RCC 7860 (cell line): ENCODE results near the gene PAXX.
A peak's percentile ranks its signal among the peaks of the same experiment; 100 is the strongest.
"Not testable (repeated sequence)": the region's sequence is repeated elsewhere in the genome, so short reads cannot be mapped to it uniquely, and the experiment has no call there.

Source experiments
- DNase-seq: peaks from one replicate; pipeline ENCODE4 v3.0.0-alpha.2; 2015; ENCODE audit warnings: low spot score
- FAIRE-seq: peaks from 2 replicates; lab custom pipeline; 2012; peaks lifted over from hg19 to GRCh38; lab: Jason Lieb, UNC

Gene PAXX

GRCh38 chr9:137029058-137029936 is 37.1 kb downstream of the PAXX start:
- no peak for FAIRE-seq
- peak; percentile 55 for DNase-seq

DNA sequence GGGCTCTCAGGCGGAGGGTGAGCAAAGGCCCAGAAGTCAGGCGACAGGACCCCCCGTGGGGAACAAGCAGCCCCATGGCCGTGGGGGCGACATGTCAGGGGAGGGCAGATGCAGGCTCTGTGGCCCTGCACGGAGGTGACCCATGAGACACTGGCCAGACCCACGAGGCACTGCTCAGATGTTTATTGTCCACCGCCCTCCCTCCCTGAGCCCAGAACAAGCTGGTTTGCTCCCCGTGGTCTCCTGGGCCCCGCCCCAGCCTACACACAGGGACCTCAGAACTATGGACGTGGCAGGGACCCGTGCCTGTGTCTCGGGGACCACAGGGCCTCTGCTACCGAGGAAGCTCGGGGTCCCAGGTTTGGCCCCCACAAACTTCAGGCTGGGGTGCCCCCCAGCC is 37.8 kb downstream of the PAXX start:
- FAIRE-seq (no peak), DNase-seq (no peak)

DNA sequence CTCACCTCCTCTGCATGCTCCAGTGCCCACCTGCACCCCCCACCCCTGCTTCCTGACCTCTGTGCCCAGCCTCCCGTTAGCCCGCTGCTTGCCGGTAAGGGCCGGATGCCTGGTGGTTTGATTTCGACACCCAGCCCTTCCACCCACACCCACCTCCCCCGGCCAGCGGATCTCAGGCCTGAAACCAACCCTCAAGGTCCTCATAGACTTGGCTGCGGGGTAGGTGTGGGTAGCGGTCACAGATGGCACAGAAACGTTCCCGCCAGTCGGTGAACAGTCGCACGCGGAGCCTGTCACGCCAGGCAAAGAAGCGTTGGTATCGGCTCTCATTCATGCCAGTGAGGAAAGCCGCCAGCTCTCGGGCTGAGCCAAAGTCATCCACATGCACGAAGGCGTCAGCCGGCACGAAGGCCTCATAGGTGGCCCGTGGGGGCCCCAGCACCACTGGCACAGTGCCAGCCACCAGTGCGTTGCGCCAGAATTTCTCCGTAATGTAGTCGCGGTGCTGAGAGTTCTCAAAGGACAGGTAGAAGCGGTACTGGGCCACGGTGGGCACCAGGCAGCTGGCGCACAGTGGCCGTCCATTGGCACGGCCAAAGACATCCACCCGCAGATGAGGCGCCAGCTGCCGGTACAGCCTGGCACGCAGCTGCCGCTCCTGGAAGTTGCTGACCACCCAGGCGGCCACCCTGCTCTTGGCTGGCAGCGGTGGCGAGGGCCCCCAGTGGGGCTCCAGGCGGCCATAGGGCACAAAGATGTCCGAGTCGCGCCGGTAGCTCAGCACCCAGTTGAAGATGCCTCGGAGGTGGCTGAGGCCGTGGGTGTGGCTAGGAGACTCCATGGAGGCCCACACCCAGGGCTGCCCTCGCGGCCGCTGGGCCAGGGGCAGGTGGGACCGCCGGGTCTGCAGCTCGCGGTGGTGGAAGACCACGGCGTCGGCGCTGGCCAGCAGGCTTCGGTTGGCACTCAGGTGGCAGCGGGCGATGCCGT is 38.6 kb downstream of the PAXX start:
- DNase-seq, result peak; percentile 7
- FAIRE-seq, result no peak

DNA sequence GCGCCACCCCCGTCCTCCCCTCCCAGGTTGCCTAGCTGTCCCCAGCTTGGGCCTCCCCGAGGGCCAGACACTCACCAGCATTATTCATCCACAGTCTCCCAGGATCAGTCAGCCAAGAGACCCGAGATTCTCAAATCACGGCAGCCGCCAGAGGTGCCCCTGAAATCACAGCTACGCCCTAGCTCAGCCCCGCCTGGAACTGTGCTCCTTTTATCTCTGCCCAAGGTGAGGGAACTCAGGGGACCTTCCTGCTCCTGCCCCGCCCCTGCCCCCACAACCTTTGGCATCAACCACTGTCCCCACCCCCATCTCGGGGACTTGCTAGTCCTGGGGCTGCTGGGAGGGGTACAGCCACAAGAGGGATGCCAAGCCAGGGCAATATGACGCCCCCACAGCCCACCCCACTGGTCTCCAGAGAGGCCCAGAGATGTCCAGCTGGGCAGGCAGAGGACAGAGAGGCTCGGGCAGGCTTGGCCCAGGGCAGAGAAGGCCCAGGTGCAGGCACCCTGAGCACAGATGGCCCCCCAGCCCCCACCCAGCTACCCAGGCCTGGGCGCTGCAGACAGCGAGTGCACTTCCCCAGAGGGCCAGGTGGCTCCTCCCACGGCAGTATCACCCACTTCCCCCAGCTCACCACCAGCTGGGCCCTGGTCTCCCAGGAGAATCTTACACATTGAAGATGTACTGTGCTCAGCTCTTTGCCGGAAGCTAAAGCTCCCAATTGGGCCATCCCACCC is 39.9 kb downstream of the PAXX start, which contains the start of gene FUT7:
Gene FUT7 (minus strand): TSS at position 185 of the 737 bp plus-strand sequence. CDS start 97 bp downstream, at position 88.
- FAIRE-seq, result no peak
- no peak for DNase-seq

DNA sequence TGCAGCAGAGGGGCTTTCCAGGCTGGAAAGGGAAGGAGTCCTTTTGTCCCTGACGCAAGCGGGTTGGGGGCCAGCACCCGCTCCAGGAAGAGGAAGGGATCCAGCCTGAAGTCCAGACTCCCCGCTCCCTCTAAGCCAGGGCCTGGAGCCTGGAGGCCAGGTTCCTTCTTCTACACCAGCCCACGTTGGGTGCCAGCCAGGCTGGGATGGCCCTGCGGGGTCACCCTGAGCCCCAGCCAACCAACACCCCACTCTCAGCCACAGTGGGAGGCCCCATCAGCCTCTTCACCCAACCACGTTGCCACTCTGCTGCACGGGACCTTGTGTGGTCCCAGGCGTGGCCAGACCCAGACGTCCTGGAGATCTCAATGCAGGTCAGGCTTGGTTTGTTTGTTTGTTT is 40.6 kb downstream of the PAXX start:
- no peak for DNase-seq
- FAIRE-seq, result no peak

DNA sequence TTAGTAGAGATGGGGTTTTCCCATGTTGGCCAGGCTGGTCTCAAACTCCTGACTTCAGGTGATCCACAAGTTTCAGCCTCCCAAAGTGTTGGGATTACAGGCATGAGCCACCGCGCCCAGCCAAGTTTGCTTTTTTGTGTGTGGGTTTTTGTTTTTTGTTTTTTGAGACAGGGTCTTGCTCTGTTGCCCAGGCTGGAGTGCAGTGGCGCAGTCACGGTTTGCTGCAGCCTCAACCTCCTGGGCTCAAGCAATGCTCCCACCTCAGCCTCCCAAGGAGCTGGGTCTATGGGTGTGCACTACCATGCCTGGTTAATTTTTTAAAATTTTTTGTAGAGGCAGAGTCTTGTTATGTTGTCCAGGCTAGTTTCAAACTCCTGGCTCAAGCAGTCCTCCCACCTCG is 41.3 kb downstream of the PAXX start:
- DNase-seq, FAIRE-seq: not testable (repeated sequence)

DNA sequence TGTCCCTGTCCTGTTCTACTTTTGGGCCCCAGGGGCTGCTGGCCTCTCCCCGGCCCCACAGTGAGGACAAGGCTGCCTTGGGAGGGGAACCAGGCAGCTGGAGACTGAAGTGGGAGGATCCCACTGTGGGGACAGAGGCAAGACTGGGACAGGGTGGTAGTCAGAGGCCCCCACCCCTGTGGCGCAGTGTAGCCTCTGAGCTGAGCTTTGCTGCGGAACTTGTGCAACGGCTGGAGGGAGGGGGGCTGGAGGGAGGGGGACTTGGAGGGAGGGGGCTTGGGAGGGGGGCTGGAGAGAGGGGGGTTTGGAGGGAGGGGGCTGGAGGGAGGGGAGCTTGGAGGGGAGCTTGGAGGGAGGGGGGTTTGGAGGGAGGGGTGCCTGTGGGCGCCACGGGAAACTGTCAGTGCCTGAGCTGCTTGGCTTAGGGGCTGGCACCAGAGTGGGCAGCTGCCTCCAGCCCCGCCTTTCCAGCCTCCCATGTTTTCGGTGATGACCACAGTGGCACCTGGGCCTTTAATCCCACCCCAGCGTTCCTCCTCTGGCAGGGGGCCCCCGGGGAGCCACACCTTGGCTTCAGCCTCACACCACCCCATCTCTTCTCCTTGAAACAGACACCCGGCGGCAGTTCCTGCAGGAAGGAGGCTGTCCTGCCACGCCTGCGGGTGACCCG is 42.0 kb downstream of the PAXX start:
- FAIRE-seq (no peak), DNase-seq (no peak)

DNA sequence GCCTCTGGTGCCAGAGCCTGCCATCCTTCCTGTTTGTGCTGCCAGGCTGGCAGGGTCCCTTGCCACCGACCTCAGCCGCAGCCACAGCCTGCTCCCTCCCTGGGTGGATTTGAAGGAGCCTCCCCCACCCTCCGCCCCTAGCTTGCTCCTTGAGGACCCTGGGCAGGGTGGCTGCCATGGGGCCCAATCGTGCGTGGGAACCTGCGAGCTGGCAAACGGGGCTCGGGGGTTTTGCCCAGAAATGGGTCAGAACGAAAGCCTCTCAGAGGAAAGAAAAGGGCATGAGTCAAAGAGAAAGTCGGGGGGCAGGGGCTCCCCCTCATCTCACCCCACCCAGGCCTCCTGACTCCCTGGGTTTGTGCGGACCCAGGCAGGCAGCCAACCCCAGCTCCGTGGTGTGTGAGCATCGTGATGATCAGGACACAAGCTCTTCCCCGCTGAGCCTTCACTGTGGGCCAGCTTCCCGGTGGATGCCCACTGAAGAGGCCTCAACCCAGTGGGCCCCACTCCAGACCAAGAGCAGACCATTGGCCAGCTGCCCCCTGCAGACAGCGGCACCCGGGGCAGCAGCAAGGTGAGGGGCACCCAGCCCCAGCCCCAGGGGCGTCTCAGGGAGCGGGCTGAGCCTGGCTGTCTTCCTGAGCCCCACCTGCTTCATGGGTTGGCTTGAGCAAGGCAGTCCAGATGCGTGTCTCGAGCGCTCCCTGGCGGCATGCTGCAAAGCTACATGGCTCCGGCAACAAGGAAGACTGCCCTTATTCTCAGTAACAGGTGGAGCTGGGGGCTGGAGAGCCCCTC is 42.7 kb downstream of the PAXX start:
- no peak for FAIRE-seq

DNA sequence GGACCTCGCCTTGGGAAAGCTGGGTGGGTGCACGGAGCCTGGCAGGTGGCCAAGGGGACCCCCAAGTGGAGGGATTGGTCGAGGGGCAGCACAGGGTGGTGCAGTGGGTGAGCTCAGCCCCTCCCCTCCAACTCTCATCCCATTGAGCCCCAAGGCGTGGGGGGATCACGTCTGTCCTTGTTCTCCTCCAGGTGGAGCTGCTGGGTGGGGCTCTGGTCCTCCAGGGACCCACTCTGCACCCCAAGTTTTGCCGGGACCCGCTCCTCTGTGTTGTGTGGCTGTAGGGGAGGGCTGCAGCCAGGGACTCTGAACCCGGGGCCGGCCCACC is 43.2 kb downstream of the PAXX start:
- DNase-seq, result no peak
- FAIRE-seq, result no peak

More for the DNA sequence above, 42.7 kb downstream of the PAXX start:
- DNase-seq, result peak; percentile 74

DNA sequence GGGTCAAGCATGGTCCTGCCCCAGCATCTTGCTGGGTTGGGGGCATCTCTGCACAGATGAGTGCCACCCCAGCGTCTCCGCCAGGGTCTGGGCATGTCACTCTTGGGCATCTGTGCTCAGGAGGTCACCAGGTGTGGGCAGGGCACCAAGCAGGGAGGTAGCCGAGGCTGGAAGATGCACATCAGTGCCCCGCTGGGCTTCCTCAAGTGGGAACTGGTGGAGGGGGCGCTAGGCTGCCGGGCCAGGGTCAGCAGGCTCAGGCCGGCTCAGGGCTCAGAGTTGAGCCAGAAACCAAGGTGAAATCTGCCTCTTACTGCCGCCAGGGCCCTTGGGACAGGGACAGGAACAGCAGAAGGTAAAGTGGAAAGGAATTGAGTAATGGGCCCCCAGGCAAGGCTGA is 43.7 kb downstream of the PAXX start:
- FAIRE-seq (no peak), DNase-seq (no peak)

GRCh38 chr9:137037035-137037434 is 44.8 kb downstream of the PAXX start:
- no peak for FAIRE-seq
- no peak for DNase-seq

- FAIRE-seq (no peak), DNase-seq (no peak)
These were observed 45.3 kb downstream of the PAXX start for GRCh38 chr9:137037483-137037882.

- DNase-seq, result no peak
These were observed 46.7 kb downstream of the PAXX start for GRCh38 chr9:137038916-137039315.

GRCh38 chr9:137039611-137040366 is 47.6 kb downstream of the PAXX start:
- DNase-seq (no peak), FAIRE-seq (no peak)

More at GRCh38 chr9:137038916-137039315, 46.7 kb downstream of the PAXX start:
- no peak for FAIRE-seq

- FAIRE-seq, result no peak
- no peak for DNase-seq
These were observed 48.3 kb downstream of the PAXX start for GRCh38 chr9:137040568-137040967.

DNA sequence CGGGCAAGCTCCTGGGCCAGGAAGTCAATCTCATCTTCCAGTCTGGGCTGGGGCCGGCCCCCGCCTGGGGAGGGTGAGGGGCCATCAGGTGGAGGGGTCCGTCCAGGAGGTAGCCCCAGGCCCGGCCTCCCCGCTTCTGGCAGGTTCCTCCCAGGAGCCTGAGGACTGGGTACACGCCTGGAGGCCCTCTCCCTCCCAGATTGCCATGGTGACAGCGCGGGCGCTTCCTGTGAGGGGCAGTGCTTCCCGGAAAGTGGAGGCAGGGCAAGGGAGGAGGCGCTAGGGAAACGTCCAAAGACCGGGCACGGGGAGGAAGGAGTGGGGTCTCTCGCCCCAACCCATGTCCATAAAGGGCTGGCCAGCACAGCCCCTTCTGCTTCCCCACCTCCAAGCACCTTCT is 48.9 kb downstream of the PAXX start:
- FAIRE-seq (no peak), DNase-seq (no peak)

DNA sequence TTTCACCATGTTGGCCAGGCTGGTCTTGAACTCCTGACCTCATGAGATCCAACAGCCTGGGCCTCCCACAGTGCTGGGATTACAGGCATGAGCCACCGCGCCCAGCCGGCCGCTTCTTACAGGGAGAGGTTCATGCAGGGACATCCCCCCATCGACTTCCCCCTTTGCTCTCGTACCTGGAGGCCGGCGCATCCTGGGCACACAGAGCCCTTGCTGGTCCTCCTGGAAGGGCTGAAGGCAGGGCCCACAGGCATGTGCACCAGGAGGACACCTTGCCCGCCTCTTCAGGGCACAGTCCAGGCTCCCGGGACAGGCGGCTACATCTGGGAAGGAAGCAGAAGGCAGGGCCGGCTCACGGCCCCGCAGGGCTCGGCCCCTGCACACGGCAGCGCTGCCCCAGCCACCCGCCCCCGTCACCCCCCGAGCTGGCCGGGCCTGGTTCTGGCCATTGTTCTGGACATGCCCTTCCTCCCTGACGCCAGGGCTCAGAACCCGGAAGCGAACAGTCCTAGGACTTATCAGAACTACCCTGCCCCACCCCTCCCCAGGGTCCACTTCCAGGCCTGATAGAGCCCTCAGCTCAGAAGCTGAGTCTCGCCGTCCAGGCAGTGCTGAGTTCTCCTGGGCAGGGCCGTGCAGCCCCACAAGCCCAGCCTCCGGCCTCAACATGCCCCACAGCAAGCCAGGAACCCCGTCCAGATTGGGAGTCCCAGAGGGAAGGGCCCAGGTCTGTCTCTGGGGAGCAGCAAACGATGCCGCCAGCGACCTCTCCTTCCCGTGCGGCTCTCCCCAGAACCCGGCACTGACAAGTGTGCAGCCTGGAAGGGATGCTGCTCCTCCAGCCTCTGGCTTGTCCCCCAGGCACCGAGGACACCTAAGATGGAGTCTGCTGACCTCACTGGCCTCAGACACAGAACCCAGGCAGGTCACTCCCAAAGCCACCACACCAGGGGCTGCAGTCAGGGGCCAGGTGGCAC is 50.8 kb downstream of the PAXX start:
- no peak for FAIRE-seq
- no peak for DNase-seq
